LNCaP clone FGC (cell line): ENCODE results near the gene OPCML.

Experiments
- DNase-seq: peaks from one replicate; pipeline ENCODE4 v3.0.0-alpha.2; 2011; ENCODE audit warnings: low read depth
- H3K4me3 ChIP-seq: 2 replicates; pipeline ENCODE4 v1.5.1; 2011; ENCODE audit warnings: mild to moderate bottlenecking, low read depth, low read length, control low read depth
- CTCF ChIP-seq: IDR thresholded peaks from 2 replicates; pipeline ENCODE4 v1.5.1; 2012; ENCODE audit warnings: mild to moderate bottlenecking; ENCODE audit not compliant: control insufficient read depth, insufficient read depth; ENCODE audit errors: extremely low read depth

Gene OPCML

GRCh38 chr11:133026952-133027351 is 505.3 kb downstream of the OPCML start:
- no peak for TF ChIP-seq CTCF

GRCh38 chr11:133024301-133024700 is 508.0 kb downstream of the OPCML start:
- no peak for TF ChIP-seq CTCF
- DNase-seq: no peak
- no peak overlapping the region for H3K4me3 ChIP-seq

More at GRCh38 chr11:133026952-133027351, 505.3 kb downstream of the OPCML start:
- H3K4me3 ChIP-seq: no peak overlapping the region
- no peak for DNase-seq

GRCh38 chr11:133023232-133023631 is 509.1 kb downstream of the OPCML start:
- no peak for TF ChIP-seq CTCF
- DNase-seq: no peak
- H3K4me3 ChIP-seq: no peak overlapping the region

- no peak for TF ChIP-seq CTCF
- H3K4me3 ChIP-seq: no peak overlapping the region
- DNase-seq: no peak
These were observed 510.7 kb downstream of the OPCML start for GRCh38 chr11:133021553-133021952.

GRCh38 chr11:133020372-133020714 is 512.0 kb downstream of the OPCML start:
- TF ChIP-seq CTCF: no peak
- no peak overlapping the region for H3K4me3 ChIP-seq
- DNase-seq: no peak

GRCh38 chr11:133019545-133020371 is 512.5 kb downstream of the OPCML start:
- no peak for TF ChIP-seq CTCF
- DNase-seq: no peak
- no peak overlapping the region for H3K4me3 ChIP-seq

GRCh38 chr11:133015457-133015856 is 516.8 kb downstream of the OPCML start:
- no peak overlapping the region for H3K4me3 ChIP-seq
- no peak for TF ChIP-seq CTCF
- DNase-seq: no peak
